Astrocyte of the spinal cord (primary cell): ENCODE measurements around the gene FEN1.

Experiments used
- DNase-seq: peaks from one replicate; pipeline ENCODE4 v3.0.0; 2011; ENCODE audit warnings: low read depth, low spot score
- H3K4me3 ChIP-seq: 2 replicates; pipeline ENCODE4 v1.5.1; 2011; ENCODE audit warnings: low read depth, mild to moderate bottlenecking, low read length, moderate library complexity
- in situ Hi-C: cut with HindIII; loops from 2 replicates; pipeline ENCODE4 v1.10.0; 2017; ENCODE audit warnings: low sequenced_read_pairs
- TF ChIP-seq, protein P1 (sequence below): IDR thresholded peaks from 2 replicates; pipeline ENCODE4 v1.5.1; 2012; ENCODE audit warnings: low read depth, mild to moderate bottlenecking, low read length, inconsistent platforms

FEN1 gene

DNA sequence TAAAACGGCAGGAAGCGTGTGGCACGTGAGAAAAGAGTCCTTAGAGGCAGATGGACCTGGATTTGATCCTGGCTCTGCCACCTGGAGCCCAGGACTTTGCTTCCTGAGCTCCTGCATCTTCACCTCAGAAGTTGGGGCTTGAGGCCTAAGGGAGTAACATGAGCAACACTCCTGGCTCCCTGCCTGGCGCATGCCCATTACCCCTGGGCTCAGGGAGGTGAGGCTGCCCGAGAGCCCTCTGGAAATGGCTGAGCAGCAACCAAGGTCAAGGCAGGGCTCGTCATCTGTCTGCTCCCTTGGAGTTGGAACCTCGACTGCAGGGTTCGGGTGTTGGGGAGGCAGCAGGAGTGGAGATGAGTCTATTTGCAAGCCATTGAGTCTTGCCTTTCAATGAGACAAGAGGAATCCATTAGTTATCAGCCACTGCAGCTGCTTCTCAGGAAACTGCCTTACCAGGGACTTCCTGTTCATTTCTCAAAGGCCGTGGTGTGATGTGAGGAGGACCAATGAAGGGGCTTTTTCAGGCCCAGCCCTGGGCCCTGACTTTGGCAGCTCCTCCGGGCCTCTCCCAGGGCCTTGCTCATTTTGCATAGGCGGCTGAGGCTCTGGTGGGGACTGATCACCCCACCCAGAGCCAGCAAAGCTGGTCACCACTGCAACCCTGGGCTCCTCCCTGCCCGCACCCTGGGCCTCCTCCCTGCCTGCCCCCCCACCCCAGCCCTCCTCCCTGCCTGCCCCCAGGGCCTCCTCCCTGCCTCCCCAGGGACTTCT, 41.8 kb downstream of the FEN1 start:
- peak; percentile 76 for DNase-seq
- in situ Hi-C loops, result no loop called here
- TF ChIP-seq, protein P1, sequence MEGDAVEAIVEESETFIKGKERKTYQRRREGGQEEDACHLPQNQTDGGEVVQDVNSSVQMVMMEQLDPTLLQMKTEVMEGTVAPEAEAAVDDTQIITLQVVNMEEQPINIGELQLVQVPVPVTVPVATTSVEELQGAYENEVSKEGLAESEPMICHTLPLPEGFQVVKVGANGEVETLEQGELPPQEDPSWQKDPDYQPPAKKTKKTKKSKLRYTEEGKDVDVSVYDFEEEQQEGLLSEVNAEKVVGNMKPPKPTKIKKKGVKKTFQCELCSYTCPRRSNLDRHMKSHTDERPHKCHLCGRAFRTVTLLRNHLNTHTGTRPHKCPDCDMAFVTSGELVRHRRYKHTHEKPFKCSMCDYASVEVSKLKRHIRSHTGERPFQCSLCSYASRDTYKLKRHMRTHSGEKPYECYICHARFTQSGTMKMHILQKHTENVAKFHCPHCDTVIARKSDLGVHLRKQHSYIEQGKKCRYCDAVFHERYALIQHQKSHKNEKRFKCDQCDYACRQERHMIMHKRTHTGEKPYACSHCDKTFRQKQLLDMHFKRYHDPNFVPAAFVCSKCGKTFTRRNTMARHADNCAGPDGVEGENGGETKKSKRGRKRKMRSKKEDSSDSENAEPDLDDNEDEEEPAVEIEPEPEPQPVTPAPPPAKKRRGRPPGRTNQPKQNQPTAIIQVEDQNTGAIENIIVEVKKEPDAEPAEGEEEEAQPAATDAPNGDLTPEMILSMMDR, result no peak
- no peak overlapping the region for H3K4me3 ChIP-seq

DNA sequence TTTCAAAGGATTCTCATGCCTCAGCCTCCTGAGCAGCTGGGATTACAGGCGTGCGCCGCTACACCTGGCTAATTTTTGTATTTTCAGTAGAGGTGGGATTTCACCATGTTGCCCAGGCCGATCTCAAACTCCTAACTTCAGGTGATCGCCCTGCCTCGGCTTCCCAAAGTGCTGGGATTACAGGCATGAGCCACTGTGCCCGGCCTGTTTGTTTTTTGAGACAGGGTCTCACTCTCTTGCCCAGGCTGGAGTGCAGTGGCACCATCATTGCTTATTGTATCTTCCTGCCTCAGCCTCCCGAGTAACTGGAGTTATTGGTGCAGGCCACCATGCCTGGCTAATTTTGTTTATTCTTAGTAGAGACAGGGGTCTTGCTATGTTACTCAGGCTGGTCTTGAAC, 43.5 kb downstream of the FEN1 start:
- H3K4me3 ChIP-seq, result no peak overlapping the region
- TF ChIP-seq, protein P1, result no peak
- no peak for DNase-seq
- in situ Hi-C loops, result no loop called here

DNA sequence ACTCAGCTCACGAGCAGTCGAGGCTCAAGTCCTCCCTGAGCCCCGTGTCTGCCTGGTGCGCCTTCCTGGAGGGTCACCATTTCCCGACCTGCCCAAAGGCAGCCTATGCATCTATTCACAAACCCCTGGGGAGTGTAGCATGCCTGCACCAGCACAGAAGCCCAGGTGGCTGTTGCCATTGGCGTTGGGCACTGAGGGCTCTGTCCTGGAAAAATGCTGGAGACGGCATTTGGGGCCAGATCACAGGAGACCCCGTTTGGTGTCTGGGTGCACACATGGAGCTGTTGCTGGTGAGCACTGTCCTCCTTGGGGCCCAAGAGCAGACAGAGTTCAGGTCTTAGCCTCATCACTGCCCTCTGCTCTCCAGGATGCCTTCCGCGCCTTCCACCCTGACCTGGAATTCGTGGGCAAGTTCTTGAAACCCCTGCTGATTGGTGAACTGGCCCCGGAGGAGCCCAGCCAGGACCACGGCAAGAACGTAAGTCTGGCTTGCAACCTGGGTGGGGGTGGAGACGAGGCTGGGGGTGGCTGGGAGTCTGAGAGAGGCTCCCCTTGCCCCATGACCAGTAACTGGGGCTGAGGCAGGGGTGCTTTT, 44.8 kb downstream of the FEN1 start:
- no peak for DNase-seq
- no peak overlapping the region for H3K4me3 ChIP-seq
- TF ChIP-seq, protein P1, result no peak
- in situ Hi-C loops, result no loop called here

DNA sequence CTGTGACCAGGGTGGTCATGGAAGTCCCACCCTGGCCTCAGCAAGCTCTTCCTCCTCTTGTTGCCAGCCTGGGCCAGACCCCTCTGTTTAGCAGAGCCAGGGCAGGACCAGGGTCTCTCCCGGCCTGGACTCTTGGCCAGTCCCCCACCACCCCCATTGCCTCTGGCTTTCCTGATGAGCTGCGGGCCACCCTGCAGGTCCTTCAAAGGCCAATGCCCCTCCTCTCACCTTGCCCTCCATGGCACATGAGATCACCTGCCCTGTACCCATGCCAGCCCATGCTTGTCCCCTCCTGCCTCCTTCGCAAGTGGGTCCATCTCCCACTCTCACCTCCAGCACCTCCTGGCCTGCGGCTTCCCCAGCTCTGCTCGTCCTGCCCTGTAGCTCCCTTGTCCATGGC, 45.8 kb downstream of the FEN1 start:
- no peak for DNase-seq
- TF ChIP-seq, protein P1, result no peak
- in situ Hi-C loops, result no loop called here
- H3K4me3 ChIP-seq, result no peak overlapping the region

DNA sequence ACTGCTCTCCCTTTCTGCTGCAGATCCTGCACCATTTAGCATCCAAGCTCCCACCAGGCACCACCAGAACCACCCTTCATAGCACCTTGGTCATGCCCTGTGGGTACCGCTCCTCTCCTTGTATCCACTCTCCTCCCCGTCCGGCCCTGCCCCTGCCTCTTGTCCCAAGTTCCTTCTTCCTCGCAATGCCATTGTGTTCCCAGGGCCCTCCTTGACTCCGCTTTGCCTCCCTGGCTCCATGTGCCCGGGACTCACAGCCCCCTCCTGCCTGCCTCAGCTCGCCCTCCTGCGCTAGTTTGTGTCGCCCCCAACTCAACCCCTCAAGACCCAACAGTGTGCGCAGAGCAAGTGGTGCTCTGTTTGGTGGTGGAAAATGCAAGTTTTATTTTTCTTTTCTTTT, 46.2 kb downstream of the FEN1 start:
- no peak overlapping the region for H3K4me3 ChIP-seq
- DNase-seq, result no peak
- TF ChIP-seq, protein P1, result no peak
- in situ Hi-C loops, result no loop called here

DNA sequence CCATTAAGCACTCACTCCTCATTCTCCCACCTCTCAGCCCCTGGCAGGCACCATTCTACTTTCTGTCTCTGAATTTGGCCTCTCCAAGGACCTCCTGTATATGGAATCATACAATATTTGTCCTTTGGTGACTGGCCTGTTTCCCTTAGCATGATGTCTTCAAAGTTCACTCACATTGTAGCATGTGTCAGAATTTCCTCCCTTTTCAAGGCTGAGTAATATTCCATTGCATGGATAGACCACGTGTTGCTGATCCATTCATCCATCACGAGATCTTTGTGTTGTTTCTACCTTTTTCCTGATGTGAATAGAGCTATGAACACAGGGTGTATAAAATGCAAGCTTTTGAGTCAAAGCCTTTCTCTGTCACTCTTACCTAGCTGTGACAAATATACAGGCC, 47.0 kb downstream of the FEN1 start:
- in situ Hi-C loops, result no loop called here
- H3K4me3 ChIP-seq, result no peak overlapping the region
- DNase-seq, result no peak
- TF ChIP-seq, protein P1, result no peak
